CD4-positive, alpha-beta T cell treated with Interleukin-2 at 100 ng/mL for 4 hours (primary cell): ENCODE results near the gene SDR9C7.

Source experiments
- DNase-seq: peaks from one replicate; pipeline ENCODE4 v3.0.0-alpha.2; 2020; ENCODE audit warnings: low spot score

The SDR9C7 gene

GRCh38 chr12:56877195-56878009 is 56.8 kb downstream of the SDR9C7 start:
- DNase-seq, result no peak

- DNase-seq, result no peak
Measured at GRCh38 chr12:56874821-56875220, 59.4 kb downstream of the SDR9C7 start.

- no peak for DNase-seq
Measured at GRCh38 chr12:56873382-56873781, 60.8 kb downstream of the SDR9C7 start.
